Activated CD4-positive, alpha-beta T cell treated with anti-CD3 and anti-CD28 coated beads, Interleukin-2, amount 50 U/mL, for 48 hours (primary cell): ENCODE measurements around the gene POU2F3.
"Not testable (repeated sequence)": the region's sequence is repeated elsewhere in the genome, so short reads cannot be mapped to it uniquely, and the experiment has no call there.

Experiments used
- DNase-seq, 2 experiments: peaks; one replicate each; pipeline ENCODE4 v3.0.0-alpha.2; 2020

Gene POU2F3

GRCh38 chr11:120254788-120255518, 15.0 kb downstream of the POU2F3 start:
- no peak for DNase-seq

- no peak for DNase-seq
Observed at GRCh38 chr11:120255519-120255866, 15.6 kb downstream of the POU2F3 start.

- no peak for DNase-seq
Observed at GRCh38 chr11:120256178-120256577, 16.2 kb downstream of the POU2F3 start.

- DNase-seq, result no peak
Observed at GRCh38 chr11:120256779-120257178, 16.8 kb downstream of the POU2F3 start.

GRCh38 chr11:120257346-120257745, 17.4 kb downstream of the POU2F3 start:
- DNase-seq, result no peak

GRCh38 chr11:120258661-120259060, 18.7 kb downstream of the POU2F3 start:
- no peak for DNase-seq

- DNase-seq, result no peak
Observed at GRCh38 chr11:120259241-120259640, 19.3 kb downstream of the POU2F3 start.

GRCh38 chr11:120259988-120260565, 20.1 kb downstream of the POU2F3 start:
- no peak for DNase-seq

GRCh38 chr11:120260616-120261015, 20.7 kb downstream of the POU2F3 start:
- DNase-seq, result no peak

- no peak for DNase-seq
Observed at GRCh38 chr11:120261321-120261720, 21.4 kb downstream of the POU2F3 start.

GRCh38 chr11:120261931-120262330, 22.0 kb downstream of the POU2F3 start:
- DNase-seq, result no peak

- DNase-seq, result no peak
Observed at GRCh38 chr11:120267319-120267718, 27.4 kb downstream of the POU2F3 start.

GRCh38 chr11:120268686-120269085, 28.7 kb downstream of the POU2F3 start:
- DNase-seq, result no peak

GRCh38 chr11:120270386-120270785, 30.4 kb downstream of the POU2F3 start:
- no peak for DNase-seq

- DNase-seq, result no peak
Observed at GRCh38 chr11:120271672-120272071, 31.7 kb downstream of the POU2F3 start.

GRCh38 chr11:120272303-120272702, 32.4 kb downstream of the POU2F3 start:
- no peak for DNase-seq

- no peak for DNase-seq
Observed at GRCh38 chr11:120273432-120273831, 33.5 kb downstream of the POU2F3 start.

GRCh38 chr11:120273956-120274355, 34.0 kb downstream of the POU2F3 start:
- DNase-seq, result not testable (repeated sequence)

- DNase-seq, result no peak
Observed at GRCh38 chr11:120279502-120279901, 39.6 kb downstream of the POU2F3 start.

- no peak for DNase-seq
Observed at GRCh38 chr11:120280600-120281051, 40.7 kb downstream of the POU2F3 start.

GRCh38 chr11:120281143-120281795, 41.3 kb downstream of the POU2F3 start:
- DNase-seq, result no peak

GRCh38 chr11:120283124-120283523, 43.2 kb downstream of the POU2F3 start:
- DNase-seq, result no peak

- no peak for DNase-seq
Observed at GRCh38 chr11:120284272-120284671, 44.3 kb downstream of the POU2F3 start.

GRCh38 chr11:120285256-120285655, 45.3 kb downstream of the POU2F3 start:
- DNase-seq, result no peak
